Neural cell (in vitro differentiated cells): ENCODE results near the gene MAPK1.

Source experiments
- CTCF ChIP-seq: fragments of 450-650 bp; IDR thresholded peaks from 2 replicates; pipeline ENCODE4 v1.5.1; 2014; ENCODE audit warnings: antibody characterized with exemption, mild to moderate bottlenecking, moderate library complexity; ENCODE audit not compliant: poor library complexity, severe bottlenecking
- EZH2 ChIP-seq: fragments of 200-600, 300-800 bp; shearing (Covaris generic), sonication (generic); IDR thresholded peaks from 2 replicates; pipeline ENCODE4 v1.6.1; 2014; ENCODE audit warnings: antibody characterized with exemption, low read length, borderline replicate concordance, mild to moderate bottlenecking; ENCODE audit not compliant: insufficient read depth, poor library complexity, severe bottlenecking
- RAD21 ChIP-seq: fragments of 450-650 bp; conservative IDR thresholded peaks from 2 replicates; pipeline ENCODE4 v1.6.1; 2014; ENCODE audit warnings: antibody characterized with exemption, mild to moderate bottlenecking, moderate library complexity
- REST ChIP-seq: IDR thresholded peaks from 2 replicates; pipeline ENCODE4 v1.6.1; 2012; ENCODE audit warnings: borderline replicate concordance
- TAF1 ChIP-seq: IDR thresholded peaks from 2 replicates; pipeline ENCODE4 v1.6.1; 2012; ENCODE audit warnings: low read depth

- TF ChIP-seq TAF1 (no peak), RAD21 (no peak), REST (no peak), EZH2 (no peak), CTCF (no peak)
Measured at GRCh38 chr22:21768435-21768834, 99.0 kb downstream of the MAPK1 start.
